Thymus (tissue), 11 donors: ENCODE data around the gene C1orf105. TPM values are rescaled to one million over a fixed set of nuclear protein-coding genes. Genes with fewer than 3 reads are reported as not detected.

Experiments used
- DNase-seq, 9 donors: peaks; one replicate each; pipeline ENCODE4 v3.0.0-alpha.2; 2013; ENCODE audit warnings: low spot score in 9 of 9, low read depth in 6 of 9, missing footprints in 1 of 9
- H3K27ac ChIP-seq, 2 donors: one replicate each; pipeline ENCODE4 v1.5.1; 2013; ENCODE audit warnings: control low read depth in 1 of 2, low read depth in 1 of 2, low read length in 1 of 2, mild to moderate bottlenecking in 1 of 2, moderate library complexity in 1 of 2
- H3K27me3 ChIP-seq, 2 donors: one replicate each; pipeline ENCODE4 v1.5.1; 2013; ENCODE audit warnings: low read length in 1 of 2; ENCODE audit not compliant: control insufficient read depth in 2 of 2, insufficient read depth in 1 of 2
- H3K36me3 ChIP-seq, 2 donors: one replicate each; pipeline ENCODE4 v1.5.1; 2013; ENCODE audit warnings: low read length in 1 of 2, mild to moderate bottlenecking in 1 of 2, moderate library complexity in 1 of 2; ENCODE audit not compliant: control insufficient read depth in 2 of 2, insufficient read depth in 2 of 2
- H3K4me1 ChIP-seq, 2 donors: one replicate each; pipeline ENCODE4 v1.5.1; 2013; ENCODE audit warnings: low read length in 2 of 2; ENCODE audit not compliant: control insufficient read depth in 2 of 2, insufficient read depth in 2 of 2
- H3K4me3 ChIP-seq, 2 donors: one replicate each; pipeline ENCODE4 v1.5.1; 2013; ENCODE audit warnings: low read length in 2 of 2, control low read depth in 1 of 2, mild to moderate bottlenecking in 1 of 2
- H3K9me3 ChIP-seq, 2 donors: one replicate each; pipeline ENCODE4 v1.5.1; 2013; ENCODE audit warnings: low read length in 1 of 2, mild to moderate bottlenecking in 1 of 2; ENCODE audit not compliant: control insufficient read depth in 2 of 2, insufficient read depth in 1 of 2
- WGBS: extraction: QIAGEN DNeasy Blood & Tissue Kit; methylation state at CpG from one replicate; pipeline ENCODE4 v1.1.7; 2013; 5-methylcytosine and 5-hydroxymethylcytosine counted together
- polyA plus RNA-seq: library from polyadenylated mRNA; stranded (reverse); fragments of 200-250 nt; gene quantifications from one replicate; pipeline ENCODE4 v1.2.3, GENCODE V29; 2013
- total RNA-seq: library from RNA; stranded (reverse); fragments of 120-200 nt; gene quantifications from one replicate; pipeline ENCODE4 v1.2.4, GENCODE V29; 2013
- donor health status: healthy.

The C1orf105 gene
- total and polyA plus RNA-seq, 2 donors = 0.28 to 0.30 TPM

GRCh38 chr1:172512591-172512990, 92.1 kb downstream of the C1orf105 start:
- H3K36me3 ChIP-seq = no peaks in the 10 kb centered on the region
- no peaks in the 10 kb centered on the region for H3K27me3 ChIP-seq
- no peak for DNase-seq
- no peak overlapping the region for H3K27ac ChIP-seq
- no peak overlapping the region for H3K4me3 ChIP-seq
- H3K9me3 ChIP-seq = no peaks in the 10 kb centered on the region
- H3K4me1 ChIP-seq = no peaks in the 10 kb centered on the region

DNA sequence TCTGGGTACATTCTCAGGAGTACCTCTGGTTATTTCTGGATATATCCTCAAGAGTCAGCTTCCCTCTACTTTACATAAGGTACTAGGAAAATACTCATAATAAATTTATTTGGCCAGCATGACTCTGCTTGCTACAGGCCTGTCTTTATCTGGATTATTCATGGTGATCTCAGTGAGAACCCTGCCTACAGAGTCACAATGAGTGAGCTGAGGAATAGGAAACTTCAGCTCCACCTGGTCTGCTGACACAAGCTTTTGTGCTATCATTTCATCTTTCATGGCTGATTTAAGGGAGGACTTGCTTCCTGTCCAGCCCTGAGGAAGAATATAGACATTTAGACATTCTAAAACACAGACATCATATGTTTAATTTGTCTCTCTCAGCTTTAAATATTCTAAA, 93.0 kb downstream of the C1orf105 start:
- no peaks in the 10 kb centered on the region for H3K9me3 ChIP-seq
- DNase-seq = no peak
- no peaks in the 10 kb centered on the region for H3K36me3 ChIP-seq
- no peaks in the 10 kb centered on the region for H3K27me3 ChIP-seq
- H3K27ac ChIP-seq = no peak overlapping the region
- H3K4me1 ChIP-seq = no peaks in the 10 kb centered on the region
- H3K4me3 ChIP-seq = no peak overlapping the region

GRCh38 chr1:172514108-172514507, 93.6 kb downstream of the C1orf105 start:
- no peak overlapping the region for H3K27ac ChIP-seq
- H3K27me3 ChIP-seq = no peaks in the 10 kb centered on the region
- no peak overlapping the region for H3K4me3 ChIP-seq
- H3K36me3 ChIP-seq = no peaks in the 10 kb centered on the region
- 95% methylated on average over 3 of the region's 3 CpGs for WGBS
- H3K4me1 ChIP-seq = no peaks in the 10 kb centered on the region
- DNase-seq = no peak
- H3K9me3 ChIP-seq = no peaks in the 10 kb centered on the region

DNA sequence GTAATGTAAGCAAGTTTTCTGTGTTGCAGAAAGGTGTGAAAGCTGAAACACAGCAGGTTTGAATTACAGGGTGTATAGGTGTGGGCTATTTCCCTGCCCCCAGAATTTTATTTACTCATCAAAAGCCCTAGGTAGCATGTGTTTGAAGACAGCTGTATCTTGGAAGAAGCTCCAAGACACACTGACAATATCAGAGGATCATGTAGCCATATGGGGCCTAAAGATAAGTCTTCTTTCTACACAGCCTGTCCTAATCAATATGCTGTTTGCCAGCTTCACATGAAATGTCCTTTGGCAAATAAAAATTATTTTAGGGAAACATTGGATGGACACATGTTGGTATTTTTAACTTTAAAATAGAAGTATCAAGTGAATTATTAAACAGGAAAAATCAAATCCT, 95.0 kb downstream of the C1orf105 start:
- Histone ChIP-seq H3K27ac (no peak overlapping the region), H3K9me3 (no peaks in the 10 kb centered on the region), H3K4me1 (no peaks in the 10 kb centered on the region), H3K4me3 (no peak overlapping the region), H3K36me3 (no peaks in the 10 kb centered on the region), H3K27me3 (no peaks in the 10 kb centered on the region)
- DNase-seq = no peak

DNA sequence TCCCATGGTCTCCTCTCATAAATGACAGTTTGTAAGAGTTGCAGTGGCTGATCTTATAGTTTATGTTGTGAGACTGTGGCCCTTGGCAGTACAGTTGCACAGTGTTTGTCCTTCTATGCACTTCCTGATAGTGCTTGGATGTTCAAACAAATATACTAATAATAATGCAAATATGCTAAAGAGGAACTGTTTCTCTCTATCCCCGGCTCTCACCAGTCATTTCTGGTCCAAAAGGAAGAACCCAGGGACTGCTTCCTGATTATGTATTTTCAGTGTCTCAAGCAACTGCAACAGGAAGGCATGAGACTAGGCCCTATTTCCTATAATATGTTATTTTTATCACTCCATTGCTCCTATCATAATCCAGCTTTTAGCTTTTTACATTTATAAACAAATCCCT, 95.4 kb downstream of the C1orf105 start:
- H3K4me3 ChIP-seq = no peak overlapping the region
- H3K27me3 ChIP-seq = no peaks in the 10 kb centered on the region
- no peaks in the 10 kb centered on the region for H3K4me1 ChIP-seq
- 74% methylated on average over 1 of the region's 1 CpG for WGBS
- no peak for DNase-seq
- no peaks in the 10 kb centered on the region for H3K36me3 ChIP-seq
- no peak overlapping the region for H3K27ac ChIP-seq
- no peaks in the 10 kb centered on the region for H3K9me3 ChIP-seq

DNA sequence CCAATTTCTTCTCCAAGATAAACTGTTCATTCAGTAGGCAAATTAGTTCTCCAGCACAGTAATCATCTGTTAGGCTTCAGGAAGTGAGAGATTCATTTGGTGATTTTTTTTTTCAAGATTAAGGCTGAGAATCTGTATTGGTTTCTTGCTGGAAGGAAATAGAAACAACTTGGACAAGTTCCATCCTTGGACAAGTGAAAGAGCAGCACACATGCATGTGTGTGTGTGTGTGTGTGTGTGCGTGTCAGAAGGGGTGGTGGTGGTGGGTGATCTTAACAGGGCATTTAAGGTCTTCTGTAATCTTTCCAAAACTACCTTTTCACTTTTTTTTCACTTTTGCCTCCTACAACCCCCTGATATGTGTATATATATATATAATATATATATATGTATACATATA, 96.6 kb downstream of the C1orf105 start:
- no peaks in the 10 kb centered on the region for H3K9me3 ChIP-seq
- H3K27ac ChIP-seq = no peak overlapping the region
- no peak overlapping the region for H3K4me3 ChIP-seq
- no peaks in the 10 kb centered on the region for H3K4me1 ChIP-seq
- DNase-seq = no peak
- no peaks in the 10 kb centered on the region for H3K36me3 ChIP-seq
- WGBS = 100% methylated on average over 1 of the region's 1 CpG
- no peaks in the 10 kb centered on the region for H3K27me3 ChIP-seq

- WGBS = 98% methylated on average over 4 of the region's 4 CpGs
- no peaks in the 10 kb centered on the region for H3K9me3 ChIP-seq
- H3K36me3 ChIP-seq = no peaks in the 10 kb centered on the region
- no peaks in the 10 kb centered on the region for H3K27me3 ChIP-seq
- H3K4me3 ChIP-seq = no peak overlapping the region
- no peaks in the 10 kb centered on the region for H3K4me1 ChIP-seq
- no peak overlapping the region for H3K27ac ChIP-seq
- no peak for DNase-seq
These were observed 97.1 kb downstream of the C1orf105 start for GRCh38 chr1:172517545-172517944.

Other genes with a start within 250 kb of the C1orf105 start
- gene PIGC, start 23.4 kb downstream of the C1orf105 start, total RNA-seq = 32.1 TPM
- gene PIGC, start 23.4 kb downstream of the C1orf105 start, polyA plus RNA-seq = 41.0 TPM
- 27.2 TPM for gene SUCO, start 112.5 kb downstream of the C1orf105 start, total RNA-seq
- gene SUCO, start 112.5 kb downstream of the C1orf105 start, polyA plus RNA-seq = 30.5 TPM
- 0.71 TPM for gene FASLG, start 238.4 kb downstream of the C1orf105 start, total RNA-seq
- 0.32 TPM for gene FASLG, start 238.4 kb downstream of the C1orf105 start, polyA plus RNA-seq